ENCODE results near the gene KIF6.

Gene KIF6

GRCh38 chr6:39451831-39452230 is 273.4 kb downstream of the KIF6 start:
- Histone ChIP-seq H3K9me2 (replicated peaks; ENCODE audit: insufficient read depth, low read length) (no peaks in the 10 kb centered on the region), H3K27ac (ENCODE audit: low read depth, low read length) (no peak overlapping the region), H3K9ac (ENCODE audit: low read length) (no peak overlapping the region), H3K79me2 (ENCODE audit: insufficient read depth, low read length) (no peaks in the 10 kb centered on the region), H3K4me2 (ENCODE audit: low read depth, low read length, poor library complexity, severe bottlenecking) (no peak overlapping the region), H2AFZ (ENCODE audit: low read depth, low read length, severe bottlenecking) (no peak overlapping the region), H3K4me3 (ENCODE audit: insufficient read depth, low read length, poor library complexity, severe bottlenecking) (no peak overlapping the region), H3F3A (ENCODE audit: insufficient read depth) (no peaks in the 10 kb centered on the region), H3K27me3 (ENCODE audit: low read length) (no peaks in the 10 kb centered on the region), H3K36me3 (ENCODE audit: low read length) (no peaks in the 10 kb centered on the region), H3K9me3 (ENCODE audit: insufficient read depth, low read length) (no peaks in the 10 kb centered on the region), H4K20me1 (ENCODE audit: low read depth, low read length) (no peaks in the 10 kb centered on the region)
- TF ChIP-seq EZH2phosphoT487 (conservative IDR thresholded peaks at IDR 0.05; ENCODE audit: low read length) (no peak), CTCF (IDR thresholded peaks at IDR 0.05; ENCODE audit: insufficient read depth, low read length, poor library complexity, severe bottlenecking) (peak; percentile 46)

GRCh38 chr6:39449022-39449421 is 276.2 kb downstream of the KIF6 start:
- no peaks in the 10 kb centered on the region for H3K9me3 ChIP-seq (ENCODE audit: insufficient read depth, low read length)
- no peak overlapping the region for H3K4me3 ChIP-seq (ENCODE audit: insufficient read depth, low read length, poor library complexity, severe bottlenecking)
- no peak overlapping the region for H3K27ac ChIP-seq (ENCODE audit: low read depth, low read length)
- TF ChIP-seq EZH2phosphoT487 (conservative IDR thresholded peaks at IDR 0.05; ENCODE audit: low read length) (no peak), CTCF (IDR thresholded peaks at IDR 0.05; ENCODE audit: insufficient read depth, low read length, poor library complexity, severe bottlenecking) (no peak)
- H3K27me3 ChIP-seq (ENCODE audit: low read length): no peaks in the 10 kb centered on the region
- no peak overlapping the region for H3K9ac ChIP-seq (ENCODE audit: low read length)
- H4K20me1 ChIP-seq (ENCODE audit: low read depth, low read length): no peaks in the 10 kb centered on the region
- no peaks in the 10 kb centered on the region for H3K79me2 ChIP-seq (ENCODE audit: insufficient read depth, low read length)
- no peak overlapping the region for H2AFZ ChIP-seq (ENCODE audit: low read depth, low read length, severe bottlenecking)
- H3K36me3 ChIP-seq (ENCODE audit: low read length): no peaks in the 10 kb centered on the region
- H3K4me2 ChIP-seq (ENCODE audit: low read depth, low read length, poor library complexity, severe bottlenecking): no peak overlapping the region
- no peaks in the 10 kb centered on the region for H3F3A ChIP-seq (ENCODE audit: insufficient read depth)
- H3K9me2 ChIP-seq (replicated peaks; ENCODE audit: insufficient read depth, low read length): no peaks in the 10 kb centered on the region

- Histone ChIP-seq H3K27me3 (ENCODE audit: low read length) (no peaks in the 10 kb centered on the region), H3K9me3 (ENCODE audit: insufficient read depth, low read length) (no peaks in the 10 kb centered on the region), H4K20me1 (ENCODE audit: low read depth, low read length) (no peaks in the 10 kb centered on the region), H3K27ac (ENCODE audit: low read depth, low read length) (no peak overlapping the region), H3K4me2 (ENCODE audit: low read depth, low read length, poor library complexity, severe bottlenecking) (no peak overlapping the region), H3K4me3 (ENCODE audit: insufficient read depth, low read length, poor library complexity, severe bottlenecking) (no peak overlapping the region), H2AFZ (ENCODE audit: low read depth, low read length, severe bottlenecking) (no peak overlapping the region), H3K9me2 (replicated peaks; ENCODE audit: insufficient read depth, low read length) (no peaks in the 10 kb centered on the region), H3F3A (ENCODE audit: insufficient read depth) (no peaks in the 10 kb centered on the region), H3K79me2 (ENCODE audit: insufficient read depth, low read length) (no peaks in the 10 kb centered on the region), H3K36me3 (ENCODE audit: low read length) (no peaks in the 10 kb centered on the region), H3K9ac (ENCODE audit: low read length) (no peak overlapping the region)
- TF ChIP-seq EZH2phosphoT487 (conservative IDR thresholded peaks at IDR 0.05; ENCODE audit: low read length) (no peak), CTCF (IDR thresholded peaks at IDR 0.05; ENCODE audit: insufficient read depth, low read length, poor library complexity, severe bottlenecking) (no peak)
Measured at GRCh38 chr6:39446909-39447308, 278.3 kb downstream of the KIF6 start.
